Neural crest cell (in vitro differentiated cells): Measurements from ENCODE around the gene LDHD. TPM values are rescaled to one million over a fixed set of nuclear protein-coding genes. Genes with fewer than 3 reads are reported as not detected.

Source experiments
- DNase-seq: peaks from one replicate; pipeline ENCODE4 v3.0.0; 2021; ENCODE audit warnings: low read depth, mixed read lengths, low spot score
- H3K27ac Mint-ChIP-seq: one replicate; pipeline ENCODE4 v1.8.0; 2021; ENCODE audit warnings: mild to moderate bottlenecking, mixed read lengths; ENCODE audit not compliant: unreplicated experiment
- H3K27me3 Mint-ChIP-seq: 2 replicates; pipeline ENCODE4 v1.8.0; 2021; ENCODE audit warnings: low read depth, mild to moderate bottlenecking, mixed read lengths
- H3K36me3 Mint-ChIP-seq: 2 replicates; pipeline ENCODE4 v1.8.0; 2021; ENCODE audit warnings: low read depth, mild to moderate bottlenecking, mixed read lengths
- H3K4me1 Mint-ChIP-seq: 2 replicates; pipeline ENCODE4 v1.8.0; 2021; ENCODE audit warnings: mixed read lengths
- H3K4me3 Mint-ChIP-seq: one replicate; pipeline ENCODE4 v1.8.0; 2021; ENCODE audit warnings: mild to moderate bottlenecking, mixed read lengths
- H3K9me3 Mint-ChIP-seq: 2 replicates; pipeline ENCODE4 v1.8.0; 2021; ENCODE audit warnings: mixed read lengths
- total RNA-seq: library from RNA; stranded (reverse); gene quantifications from 2 replicates; pipeline ENCODE4 v1.2.1, GENCODE V29; 2021
- TF ChIP-seq, protein P1 (sequence below): fragments of 200-600 bp; sonication (generic); conservative IDR thresholded peaks from 2 replicates; pipeline ENCODE4 v1.5.0; 2021; ENCODE audit warnings: antibody characterized with exemption, mild to moderate bottlenecking

The LDHD gene
- total RNA-seq, 1 donor from 2014 or later: 0.56 TPM

DNA sequence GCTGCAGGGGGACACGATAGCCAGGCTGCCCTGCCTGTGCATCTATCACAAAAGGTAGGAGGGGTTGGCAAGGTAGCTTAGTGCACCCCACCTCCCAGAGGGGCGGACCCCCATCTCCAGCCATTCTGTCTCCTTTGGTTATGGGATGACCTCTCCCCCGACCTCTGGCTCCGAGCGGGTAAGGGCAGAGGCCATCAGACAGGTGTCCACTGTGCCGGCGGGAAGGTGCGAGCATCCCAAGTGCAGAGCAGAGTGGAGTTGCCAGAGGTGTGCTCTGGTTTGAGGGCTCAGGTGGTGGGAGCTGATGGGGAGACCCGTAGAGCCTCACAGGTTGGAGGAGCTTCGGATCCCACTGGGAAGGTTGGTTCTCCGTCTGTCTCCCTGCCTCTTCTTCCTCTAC lies 11.7 kb downstream of the LDHD start:
- Mint-ChIP-seq H3K4me1 (peaks cover 15% of the 10 kb centered on the region), H3K36me3 (peaks cover 6% of the 10 kb centered on the region), H3K27ac (no peak overlapping the region), H3K4me3 (no peak overlapping the region), H3K9me3 (no peaks in the 10 kb centered on the region), H3K27me3 (no peaks in the 10 kb centered on the region)
- no peak for DNase-seq
- TF ChIP-seq, protein P1, sequence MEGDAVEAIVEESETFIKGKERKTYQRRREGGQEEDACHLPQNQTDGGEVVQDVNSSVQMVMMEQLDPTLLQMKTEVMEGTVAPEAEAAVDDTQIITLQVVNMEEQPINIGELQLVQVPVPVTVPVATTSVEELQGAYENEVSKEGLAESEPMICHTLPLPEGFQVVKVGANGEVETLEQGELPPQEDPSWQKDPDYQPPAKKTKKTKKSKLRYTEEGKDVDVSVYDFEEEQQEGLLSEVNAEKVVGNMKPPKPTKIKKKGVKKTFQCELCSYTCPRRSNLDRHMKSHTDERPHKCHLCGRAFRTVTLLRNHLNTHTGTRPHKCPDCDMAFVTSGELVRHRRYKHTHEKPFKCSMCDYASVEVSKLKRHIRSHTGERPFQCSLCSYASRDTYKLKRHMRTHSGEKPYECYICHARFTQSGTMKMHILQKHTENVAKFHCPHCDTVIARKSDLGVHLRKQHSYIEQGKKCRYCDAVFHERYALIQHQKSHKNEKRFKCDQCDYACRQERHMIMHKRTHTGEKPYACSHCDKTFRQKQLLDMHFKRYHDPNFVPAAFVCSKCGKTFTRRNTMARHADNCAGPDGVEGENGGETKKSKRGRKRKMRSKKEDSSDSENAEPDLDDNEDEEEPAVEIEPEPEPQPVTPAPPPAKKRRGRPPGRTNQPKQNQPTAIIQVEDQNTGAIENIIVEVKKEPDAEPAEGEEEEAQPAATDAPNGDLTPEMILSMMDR: no peak

DNA sequence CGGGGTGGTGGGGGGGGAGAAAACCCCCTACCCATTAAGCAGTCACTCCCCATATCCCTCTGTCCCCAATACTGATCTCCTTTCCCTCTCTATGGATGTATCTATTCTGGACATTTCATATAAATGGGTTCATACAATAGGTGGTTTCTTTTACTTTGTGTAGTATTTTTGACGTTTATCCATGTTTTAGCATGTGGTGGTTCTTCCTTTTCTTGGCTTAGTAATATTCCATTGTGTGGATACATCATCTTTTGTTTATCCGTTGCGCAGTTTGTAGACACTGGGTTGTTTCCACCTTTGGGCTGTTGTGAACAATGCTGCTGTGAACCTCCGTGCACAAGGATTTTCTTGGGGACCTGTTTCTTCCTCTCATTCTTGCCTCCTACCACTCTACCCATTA lies 12.6 kb downstream of the LDHD start:
- no peak overlapping the region for H3K4me3 Mint-ChIP-seq
- no peaks in the 10 kb centered on the region for H3K27me3 Mint-ChIP-seq
- H3K9me3 Mint-ChIP-seq: no peaks in the 10 kb centered on the region
- H3K4me1 Mint-ChIP-seq: peaks cover 17% of the 10 kb centered on the region
- H3K27ac Mint-ChIP-seq: no peak overlapping the region
- TF ChIP-seq, protein P1: no peak
- H3K36me3 Mint-ChIP-seq: peaks cover 6% of the 10 kb centered on the region
- no peak for DNase-seq

DNA sequence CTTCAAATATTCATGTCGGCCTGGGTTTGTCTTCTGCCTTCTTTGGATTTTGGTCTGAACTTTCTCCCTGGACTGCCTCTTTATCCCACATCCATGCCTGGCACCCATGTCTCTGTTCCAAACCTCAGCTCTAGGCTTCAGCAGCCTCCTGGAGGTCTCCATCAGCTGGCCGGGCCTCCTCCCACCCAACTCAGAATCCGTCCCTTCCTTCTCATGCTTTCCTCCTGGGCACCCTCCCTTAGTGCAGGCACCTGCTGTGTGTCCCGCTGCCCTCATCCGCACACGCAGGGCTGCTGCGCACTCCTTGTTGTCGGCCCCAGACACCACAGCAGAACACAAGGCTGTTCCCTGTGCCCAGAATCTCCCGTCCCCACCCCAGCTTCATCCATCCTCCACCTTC lies 14.0 kb downstream of the LDHD start:
- Mint-ChIP-seq H3K27me3 (no peaks in the 10 kb centered on the region), H3K36me3 (peaks cover 6% of the 10 kb centered on the region), H3K4me1 (peaks cover 22% of the 10 kb centered on the region), H3K9me3 (no peaks in the 10 kb centered on the region), H3K4me3 (no peak overlapping the region), H3K27ac (peak overlapping the region; percentile 40)
- TF ChIP-seq, protein P1: no peak
- no peak for DNase-seq

DNA sequence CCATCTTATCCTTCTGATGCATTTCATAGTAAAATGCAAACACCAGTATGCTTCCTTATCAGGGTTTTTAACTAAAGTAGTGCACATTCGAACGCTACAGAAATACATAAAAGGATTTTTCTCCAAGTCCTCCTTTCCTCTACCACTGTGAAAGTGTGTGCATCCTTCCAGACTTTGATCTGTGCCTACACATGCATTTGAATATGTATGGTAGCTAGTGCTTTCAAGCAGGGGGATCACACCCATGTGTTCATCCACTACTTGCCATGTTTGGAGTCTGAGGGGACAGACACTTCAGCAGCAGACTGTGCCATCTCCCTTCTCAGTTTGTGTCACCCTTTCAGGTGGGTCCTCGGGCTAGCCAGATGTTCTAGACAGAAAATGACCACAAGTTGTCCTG lies 14.9 kb downstream of the LDHD start:
- Mint-ChIP-seq H3K9me3 (no peaks in the 10 kb centered on the region), H3K4me3 (no peak overlapping the region), H3K27me3 (no peaks in the 10 kb centered on the region), H3K27ac (peak overlapping the region; percentile 35), H3K36me3 (peaks cover 6% of the 10 kb centered on the region), H3K4me1 (peaks cover 27% of the 10 kb centered on the region)
- no peak for DNase-seq
- TF ChIP-seq, protein P1: no peak

DNA sequence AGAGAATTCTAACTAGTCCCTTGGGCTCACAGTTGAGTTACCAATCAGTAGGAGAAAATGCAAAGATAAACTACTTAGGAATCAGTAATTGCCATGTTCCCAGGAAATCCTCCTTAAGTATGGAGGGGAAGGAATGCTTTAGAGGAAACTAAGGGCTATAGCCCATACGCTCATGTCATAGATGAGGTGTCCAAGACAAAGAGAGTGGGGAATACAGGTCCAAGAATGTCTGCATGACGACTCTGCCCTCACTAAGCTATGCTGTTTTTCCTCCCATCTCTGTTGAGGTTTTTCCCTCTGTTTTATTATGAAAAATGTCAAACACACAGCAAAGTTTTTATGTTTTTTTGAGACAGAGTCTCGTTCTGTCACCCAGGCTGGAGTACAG lies 16.0 kb downstream of the LDHD start:
- peaks cover 6% of the 10 kb centered on the region for H3K36me3 Mint-ChIP-seq
- H3K27ac Mint-ChIP-seq: no peak overlapping the region
- no peak for DNase-seq
- H3K9me3 Mint-ChIP-seq: no peaks in the 10 kb centered on the region
- H3K27me3 Mint-ChIP-seq: no peaks in the 10 kb centered on the region
- peaks cover 33% of the 10 kb centered on the region for H3K4me1 Mint-ChIP-seq
- H3K4me3 Mint-ChIP-seq: no peak overlapping the region
- TF ChIP-seq, protein P1: no peak
